Measurements from ENCODE around the gene IFFO2. TPM values are rescaled to one million over a fixed set of nuclear protein-coding genes. Genes with fewer than 3 reads are reported as not detected.

The IFFO2 gene
- total and polyA plus RNA-seq, 2 of the 13 experiments (the other 11 are each of a cell fraction or from before 2014, with no cell fraction given) = 7.3 to 16.7 TPM

GRCh38 chr1:18926315-18927081 is 30.0 kb downstream of the IFFO2 start (continued):
- TF ChIP-seq AHDC1 (CRISPR knock-in tag; IDR thresholded peaks at IDR 0.05; ENCODE audit: borderline replicate concordance) = no peak
- TF ChIP-seq ZNF841 (CRISPR knock-in tag; IDR thresholded peaks at IDR 0.05; ENCODE audit: borderline replicate concordance) = no peak
- TF ChIP-seq DMTF1 (CRISPR knock-in tag; IDR thresholded peaks at IDR 0.05) = no peak
- no peak for TF ChIP-seq MEIS2 (CRISPR knock-in tag; IDR thresholded peaks at IDR 0.05)
- no peak for TF ChIP-seq ZFP62 (CRISPR knock-in tag; IDR thresholded peaks at IDR 0.05)
